Gastroesophageal sphincter (tissue), 4 donors: ENCODE measurements around the gene DHH. TPM values are rescaled to one million over a fixed set of nuclear protein-coding genes. Genes with fewer than 3 reads are reported as not detected.
"Not testable (repeated sequence)": the region's sequence is repeated elsewhere in the genome, so short reads cannot be mapped to it uniquely, and the experiment has no call there.

Experiments used
- ATAC-seq: fragments of 150-250 bp; one replicate; pipeline ENCODE4 v1.9.1; 2016; ENCODE audit warnings: mild to moderate bottlenecking, moderate library complexity
- H3K27ac ChIP-seq, 4 donors: fragments of 200-600 bp; sonication (generic) in 3 of 4; 1 replicate in 3 of 4; 2 replicates in 1 of 4; pipeline ENCODE4 v1.5.1; 2016 to 2019
- H3K27me3 ChIP-seq: fragments of 200-600 bp; sonication (generic); one replicate; pipeline ENCODE4 v1.5.1; 2019
- H3K36me3 ChIP-seq, 2 donors: fragments of 200-600 bp; sonication (generic); one replicate each; pipeline ENCODE4 v1.5.1; 2019; ENCODE audit warnings: control low read depth in 1 of 2
- H3K4me1 ChIP-seq, 3 donors: fragments of 200-600 bp; sonication (generic); 1 replicate in 2 of 3; 2 replicates in 1 of 3; pipeline ENCODE4 v1.5.1; 2016 to 2019; ENCODE audit warnings: control low read depth in 2 of 3
- H3K4me3 ChIP-seq, 2 donors: fragments of 200-600 bp; sonication (generic); one replicate each; pipeline ENCODE4 v1.5.1; 2019; ENCODE audit warnings: mild to moderate bottlenecking in 1 of 2, moderate library complexity in 1 of 2
- H3K9me3 ChIP-seq, 3 donors: fragments of 200-600 bp; sonication (generic); one replicate each; pipeline ENCODE4 v1.5.1; 2017 to 2019; ENCODE audit warnings: control low read depth in 2 of 3
- CTCF ChIP-seq, 4 experiments: fragments of 200-600 bp in 2 of 4; fragments of 450-650 bp in 2 of 4; sonication (generic) in 1 of 4; IDR thresholded peaks; one replicate each; pipeline ENCODE4 v1.5.1; 2017 to 2019; ENCODE audit warnings: antibody characterized with exemption in 4 of 4, mild to moderate bottlenecking in 2 of 4, moderate library complexity in 2 of 4
- EP300 ChIP-seq: sonication (generic); formaldehyde crosslinking; IDR thresholded peaks from one replicate; pipeline ENCODE4 v1.6.1; 2017; ENCODE audit warnings: antibody characterized with exemption, mild to moderate bottlenecking
- POLR2A ChIP-seq, 2 donors: fragments of 450-650 bp; IDR thresholded peaks; one replicate each; pipeline ENCODE4 v1.6.1; 2017; ENCODE audit warnings: antibody characterized with exemption in 2 of 2, mild to moderate bottlenecking in 2 of 2, moderate library complexity in 1 of 2
- POLR2AphosphoS5 ChIP-seq: sonication (generic); formaldehyde crosslinking; IDR thresholded peaks from one replicate; pipeline ENCODE4 v1.6.1; 2017; ENCODE audit warnings: antibody characterized with exemption
- WGBS, 2 donors: methylation state at CpG; one replicate each; pipeline ENCODE4 v1.1.5; 2018; ENCODE audit warnings: low coverage in 1 of 2; 5-methylcytosine and 5-hydroxymethylcytosine counted together
- total RNA-seq, 4 donors: library from RNA; depleted of rRNA; stranded (reverse); fragments of >200 nt; gene quantifications; one replicate each; pipeline ENCODE4 v1.1.0, GENCODE V29; 2016

Gene DHH
- total RNA-seq, 4 donors from 2014 or later: 0.54 to 1.2 (median 0.85) TPM

GRCh38 chr12:49130151-49131050 is 35.8 kb upstream of the DHH start:
- peak overlapping the region; percentile 97 to 100 (median 100) for H3K27ac ChIP-seq
- TF ChIP-seq POLR2AphosphoS5 (peak; percentile 65), POLR2A (IDR thresholded peaks at IDR 0.05) (no peak), EP300 (no peak), CTCF (IDR thresholded peaks at IDR 0.05) (peak; percentile 78 to 96 (median 92))
- no peaks in the 10 kb centered on the region for H3K9me3 ChIP-seq
- H3K4me3 ChIP-seq: peak overlapping the region; percentile 97 to 100
- no peaks in the 10 kb centered on the region for H3K27me3 ChIP-seq
- ATAC-seq: peak; percentile 80
- H3K36me3 ChIP-seq: peaks cover 0 to 33% of the 10 kb centered on the region in 2 donors
- peaks cover 0 to 43% (median 18%) of the 10 kb centered on the region in 3 donors for H3K4me1 ChIP-seq
- WGBS, 2 donors: 0 to 1% methylated on average over 1 to 14 of the region's 66 CpGs

GRCh38 chr12:49129332-49130150 is 34.9 kb upstream of the DHH start:
- no peak for ATAC-seq

GRCh38 chr12:49127971-49128370 is 33.4 kb upstream of the DHH start:
- WGBS, 2 donors: 43 to 82% methylated on average over 1 to 2 of the region's 8 CpGs
- not testable (repeated sequence) for ATAC-seq, H3K4me3 ChIP-seq, H3K27me3 ChIP-seq, H3K27ac ChIP-seq, H3K9me3 ChIP-seq
- peaks cover 0 to 33% of the 10 kb centered on the region in 2 donors for H3K36me3 ChIP-seq
- peaks cover 0 to 32% (median 16%) of the 10 kb centered on the region in 3 donors for H3K4me1 ChIP-seq

More at GRCh38 chr12:49129332-49130150, 34.9 kb upstream of the DHH start:
- H3K27ac ChIP-seq: peak overlapping the region; percentile 2 to 100 (median 98)
- no peaks in the 10 kb centered on the region for H3K9me3 ChIP-seq
- WGBS, 2 donors: 40 to 41% methylated on average over 10 to 15 of the region's 18 CpGs
- peaks cover 0 to 43% (median 18%) of the 10 kb centered on the region in 3 donors for H3K4me1 ChIP-seq
- peak overlapping the region; percentile 97 to 100 for H3K4me3 ChIP-seq
- peaks cover 0 to 33% of the 10 kb centered on the region in 2 donors for H3K36me3 ChIP-seq
- no peaks in the 10 kb centered on the region for H3K27me3 ChIP-seq
- TF ChIP-seq POLR2A (IDR thresholded peaks at IDR 0.05) (no peak), CTCF (IDR thresholded peaks at IDR 0.05) (no peak), EP300 (no peak), POLR2AphosphoS5 (no peak)

- TF ChIP-seq CTCF (IDR thresholded peaks at IDR 0.05) (no peak), POLR2AphosphoS5 (peak; percentile 4), POLR2A (IDR thresholded peaks at IDR 0.05) (no peak), EP300 (no peak)
- Histone ChIP-seq H3K27ac (no peak overlapping the region), H3K9me3 (no peaks in the 10 kb centered on the region), H3K27me3 (no peaks in the 10 kb centered on the region), H3K36me3 (peaks cover 0 to 33% of the 10 kb centered on the region in 2 donors), H3K4me3 (no peak overlapping the region), H3K4me1 (peaks cover 0 to 24% (median 10%) of the 10 kb centered on the region in 3 donors)
- ATAC-seq: no peak
- 55 to 60% methylated on average over 4 of the region's 4 CpGs for WGBS, 2 donors
Observed at GRCh38 chr12:49126852-49127763, 32.5 kb upstream of the DHH start.
